Osteocyte (in vitro differentiated cells): ENCODE data around the gene HOXB8. TPM values are rescaled to one million over a fixed set of nuclear protein-coding genes. Genes with fewer than 3 reads are reported as not detected.

Experiments
- DNase-seq: peaks from one replicate; pipeline ENCODE4 v3.0.0; 2021; ENCODE audit warnings: mixed read lengths; ENCODE audit not compliant: unreplicated experiment; ENCODE audit errors: extremely low spot score
- H3K27ac Mint-ChIP-seq: one replicate; pipeline ENCODE4 v1.8.0; 2021; ENCODE audit warnings: mild to moderate bottlenecking, mixed read lengths; ENCODE audit not compliant: unreplicated experiment
- H3K27me3 Mint-ChIP-seq: one replicate; pipeline ENCODE4 v1.8.0; 2021; ENCODE audit warnings: mixed read lengths; ENCODE audit not compliant: unreplicated experiment
- H3K36me3 Mint-ChIP-seq: one replicate; pipeline ENCODE4 v1.8.0; 2021; ENCODE audit warnings: mixed read lengths; ENCODE audit not compliant: unreplicated experiment
- H3K4me1 Mint-ChIP-seq: one replicate; pipeline ENCODE4 v1.8.0; 2021; ENCODE audit warnings: mixed read lengths; ENCODE audit not compliant: unreplicated experiment
- H3K4me3 Mint-ChIP-seq: one replicate; pipeline ENCODE4 v1.8.0; 2021; ENCODE audit warnings: mild to moderate bottlenecking, moderate library complexity, mixed read lengths; ENCODE audit not compliant: unreplicated experiment
- H3K9me3 Mint-ChIP-seq: one replicate; pipeline ENCODE4 v1.8.0; 2021; ENCODE audit warnings: mixed read lengths; ENCODE audit not compliant: unreplicated experiment
- total RNA-seq: library from RNA; stranded (reverse); gene quantifications from 2 replicates; pipeline ENCODE4 v1.2.1, GENCODE V29; 2021
- TF ChIP-seq, protein P1 (sequence below): fragments of 200-600 bp; sonication (generic); IDR thresholded peaks from 2 replicates; pipeline ENCODE4 v1.5.0; 2021; ENCODE audit warnings: antibody characterized with exemption, mild to moderate bottlenecking, moderate library complexity

HOXB8 gene
- total RNA-seq, 1 donor from 2014 or later: not detected

- H3K4me3 Mint-ChIP-seq: no peak overlapping the region
- no peak overlapping the region for H3K27ac Mint-ChIP-seq
- no peak for DNase-seq
Measured at GRCh38 chr17:48640858-48641180, 25.7 kb upstream of the HOXB8 start.

GRCh38 chr17:48639982-48640857 is 25.1 kb upstream of the HOXB8 start:
- H3K27ac Mint-ChIP-seq: no peak overlapping the region
- H3K4me1 Mint-ChIP-seq: no peaks in the 10 kb centered on the region
- no peak for DNase-seq
- peaks cover 99% of the 10 kb centered on the region for H3K27me3 Mint-ChIP-seq
- TF ChIP-seq, protein P1, sequence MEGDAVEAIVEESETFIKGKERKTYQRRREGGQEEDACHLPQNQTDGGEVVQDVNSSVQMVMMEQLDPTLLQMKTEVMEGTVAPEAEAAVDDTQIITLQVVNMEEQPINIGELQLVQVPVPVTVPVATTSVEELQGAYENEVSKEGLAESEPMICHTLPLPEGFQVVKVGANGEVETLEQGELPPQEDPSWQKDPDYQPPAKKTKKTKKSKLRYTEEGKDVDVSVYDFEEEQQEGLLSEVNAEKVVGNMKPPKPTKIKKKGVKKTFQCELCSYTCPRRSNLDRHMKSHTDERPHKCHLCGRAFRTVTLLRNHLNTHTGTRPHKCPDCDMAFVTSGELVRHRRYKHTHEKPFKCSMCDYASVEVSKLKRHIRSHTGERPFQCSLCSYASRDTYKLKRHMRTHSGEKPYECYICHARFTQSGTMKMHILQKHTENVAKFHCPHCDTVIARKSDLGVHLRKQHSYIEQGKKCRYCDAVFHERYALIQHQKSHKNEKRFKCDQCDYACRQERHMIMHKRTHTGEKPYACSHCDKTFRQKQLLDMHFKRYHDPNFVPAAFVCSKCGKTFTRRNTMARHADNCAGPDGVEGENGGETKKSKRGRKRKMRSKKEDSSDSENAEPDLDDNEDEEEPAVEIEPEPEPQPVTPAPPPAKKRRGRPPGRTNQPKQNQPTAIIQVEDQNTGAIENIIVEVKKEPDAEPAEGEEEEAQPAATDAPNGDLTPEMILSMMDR: no peak
- no peak overlapping the region for H3K4me3 Mint-ChIP-seq
- no peaks in the 10 kb centered on the region for H3K9me3 Mint-ChIP-seq
- no peaks in the 10 kb centered on the region for H3K36me3 Mint-ChIP-seq

More at GRCh38 chr17:48640858-48641180, 25.7 kb upstream of the HOXB8 start:
- TF ChIP-seq, protein P1: no peak
- Mint-ChIP-seq H3K36me3 (no peaks in the 10 kb centered on the region), H3K9me3 (no peaks in the 10 kb centered on the region), H3K27me3 (peaks cover 99% of the 10 kb centered on the region), H3K4me1 (no peaks in the 10 kb centered on the region)

GRCh38 chr17:48639136-48639535 is 24.0 kb upstream of the HOXB8 start:
- Mint-ChIP-seq H3K36me3 (no peaks in the 10 kb centered on the region), H3K27me3 (peaks cover 99% of the 10 kb centered on the region), H3K9me3 (no peaks in the 10 kb centered on the region), H3K4me3 (no peak overlapping the region), H3K27ac (no peak overlapping the region), H3K4me1 (no peaks in the 10 kb centered on the region)
- no peak for DNase-seq
- TF ChIP-seq, protein P1: no peak

DNA sequence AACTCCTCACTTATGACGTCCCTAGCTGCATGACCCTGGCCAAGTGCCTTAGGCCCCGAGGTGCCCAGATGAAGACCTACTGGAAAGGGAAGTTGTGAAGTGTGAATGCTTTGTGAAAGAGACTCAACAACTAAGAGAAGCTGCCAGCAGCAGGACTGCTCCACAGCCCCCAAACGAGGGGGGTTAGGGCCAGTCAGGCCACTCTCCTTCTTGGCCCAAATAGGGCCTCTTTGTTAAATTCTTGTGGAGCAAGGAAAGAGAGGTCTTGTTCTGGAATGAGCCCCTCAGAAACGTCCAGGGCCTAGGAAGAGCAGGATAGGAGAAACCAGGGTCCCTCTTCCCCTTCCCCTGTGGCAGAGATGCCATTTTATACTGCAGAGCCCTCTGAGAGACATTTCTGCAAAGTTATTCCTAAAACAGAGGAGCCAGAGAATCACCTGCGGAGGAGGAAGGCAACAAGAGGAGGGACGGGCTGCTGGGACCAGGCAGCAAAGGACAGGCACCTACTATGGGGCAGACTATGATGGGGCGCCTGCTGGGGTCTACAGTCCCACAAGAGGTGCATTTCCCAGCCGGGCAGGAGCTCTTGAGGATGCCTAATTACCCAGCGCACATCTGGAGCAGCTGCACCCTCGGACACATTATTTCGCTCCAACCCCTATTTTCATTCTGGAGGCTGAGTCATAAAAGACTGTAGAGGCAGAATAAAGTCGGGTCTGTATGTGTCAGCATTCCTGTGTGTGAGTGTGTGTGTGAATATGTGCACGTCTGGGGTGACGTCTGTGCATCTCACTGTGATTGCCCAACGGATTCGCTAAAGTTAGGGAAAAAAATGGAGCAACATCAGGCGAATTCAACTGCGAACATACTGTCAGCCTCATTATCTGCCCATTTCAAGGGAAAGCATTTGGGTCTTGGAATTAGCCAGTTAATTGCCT is 22.5 kb upstream of the HOXB8 start:
- TF ChIP-seq, protein P1: no peak
- no peaks in the 10 kb centered on the region for H3K36me3 Mint-ChIP-seq
- H3K4me3 Mint-ChIP-seq: no peak overlapping the region
- H3K27ac Mint-ChIP-seq: no peak overlapping the region
- DNase-seq: no peak
- H3K9me3 Mint-ChIP-seq: no peaks in the 10 kb centered on the region
- H3K27me3 Mint-ChIP-seq: peaks cover 96% of the 10 kb centered on the region
- H3K4me1 Mint-ChIP-seq: no peaks in the 10 kb centered on the region
